Measurements from ENCODE around the gene MUC16. TPM values are rescaled to one million over a fixed set of nuclear protein-coding genes. Genes with fewer than 3 reads are reported as not detected.

MUC16 gene
- total and polyA plus RNA-seq, 4 experiments from 2014 or later: not detected

- Histone ChIP-seq H3K4me3 (ENCODE audit: low read length in 2 of 2) (no peak overlapping the region), H3K36me3 (ENCODE audit: insufficient read depth, low read length) (no peaks in the 10 kb centered on the region), H3K27ac (ENCODE audit: low read depth, low read length) (no peak overlapping the region), H3K27me3 (ENCODE audit: insufficient read depth, low read length) (no peaks in the 10 kb centered on the region), H3K9me3 (ENCODE audit: control insufficient read depth in 1 of 2, low read length in 2 of 2) (no peaks in the 10 kb centered on the region), H3K4me1 (ENCODE audit: insufficient read depth, low read length) (no peaks in the 10 kb centered on the region)
- no peak for DNase-seq
- peaks cover 0 to 3% (median 0%) of the 10 kb centered on the region in 8 donors for H3K9me3 Mint-ChIP-seq
- no peaks in the 10 kb centered on the region for H3K36me3 Mint-ChIP-seq
- ChIA-PET POLR2A (ENCODE audit: partially characterized antibody) (no interaction called here), CTCF (ENCODE audit: partially characterized antibody) (interaction anchor here (1.4 kb wide), 1 partner anchor 9 kb away, joined by 4 read pairs; no protein-coding TSS in a partner anchor)
- H3K27ac Mint-ChIP-seq: no peak overlapping the region
- peaks cover 2 to 6% of the 10 kb centered on the region in 2 donors for H3K27me3 Mint-ChIP-seq
- peaks cover 0 to 3% (median 0%) of the 10 kb centered on the region in 4 donors for H3K4me1 Mint-ChIP-seq
- no peak overlapping the region for H3K4me3 Mint-ChIP-seq
- intact Hi-C loops (cut with micrococcal nuclease): no loop called here
Observed at GRCh38 chr19:9052894-9053293, 42.7 kb upstream of the MUC16 start.

DNA sequence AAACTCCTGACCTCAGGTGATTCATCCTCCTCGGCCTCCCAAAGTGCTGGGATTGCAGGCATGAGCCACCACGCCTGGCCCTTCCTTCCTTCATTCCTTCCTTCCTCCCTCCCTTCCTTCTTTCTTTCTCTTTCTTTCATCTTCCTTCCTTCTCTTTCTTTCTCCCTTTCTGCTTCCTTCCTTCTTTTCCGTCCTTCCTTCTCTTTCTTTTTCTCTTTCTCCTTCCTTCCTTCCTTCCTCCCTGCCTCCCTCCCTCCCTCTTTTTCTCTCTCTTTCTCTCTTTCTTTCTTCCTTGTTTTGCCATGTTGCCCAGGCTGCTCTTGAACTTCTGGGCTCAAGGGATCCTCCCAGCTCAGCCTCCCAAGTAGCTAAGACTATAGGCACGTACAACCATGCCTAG is 36.5 kb upstream of the MUC16 start:
- Histone ChIP-seq H3K4me3 (ENCODE audit: low read length in 2 of 2) (no peak overlapping the region), H3K27ac (ENCODE audit: low read depth, low read length) (no peak overlapping the region), H3K4me1 (ENCODE audit: insufficient read depth, low read length) (no peaks in the 10 kb centered on the region), H3K27me3 (ENCODE audit: insufficient read depth, low read length) (no peaks in the 10 kb centered on the region), H3K36me3 (ENCODE audit: insufficient read depth, low read length) (no peaks in the 10 kb centered on the region), H3K9me3 (ENCODE audit: control insufficient read depth in 1 of 2, low read length in 2 of 2) (no peaks in the 10 kb centered on the region)
- no peaks in the 10 kb centered on the region for H3K4me1 Mint-ChIP-seq
- no peak for DNase-seq
- intact Hi-C loops (cut with micrococcal nuclease): no loop called here
- no peak overlapping the region for H3K4me3 Mint-ChIP-seq
- H3K27me3 Mint-ChIP-seq: peaks cover 13 to 17% of the 10 kb centered on the region in 2 donors
- ChIA-PET CTCF (ENCODE audit: partially characterized antibody) (no interaction called here), POLR2A (ENCODE audit: partially characterized antibody) (no interaction called here)
- no peaks in the 10 kb centered on the region for H3K36me3 Mint-ChIP-seq
- H3K9me3 Mint-ChIP-seq: no peaks in the 10 kb centered on the region
- H3K27ac Mint-ChIP-seq: no peak overlapping the region

- H3K9me3 ChIP-seq (ENCODE audit: control insufficient read depth in 1 of 2, low read length in 2 of 2): no peaks in the 10 kb centered on the region
- H3K27ac ChIP-seq (ENCODE audit: low read depth, low read length): no peak overlapping the region
- Mint-ChIP-seq H3K27me3 (peaks cover 17 to 18% of the 10 kb centered on the region in 2 donors), H3K27ac (no peak overlapping the region), H3K36me3 (no peaks in the 10 kb centered on the region), H3K9me3 (no peaks in the 10 kb centered on the region), H3K4me3 (no peak overlapping the region), H3K4me1 (no peaks in the 10 kb centered on the region)
- H3K36me3 ChIP-seq (ENCODE audit: insufficient read depth, low read length): no peaks in the 10 kb centered on the region
- no peak for DNase-seq
- intact Hi-C loops (cut with micrococcal nuclease): no loop called here
- H3K4me3 ChIP-seq (ENCODE audit: low read length in 2 of 2): no peak overlapping the region
- H3K27me3 ChIP-seq (ENCODE audit: insufficient read depth, low read length): no peaks in the 10 kb centered on the region
- POLR2A ChIA-PET (ENCODE audit: partially characterized antibody): no interaction called here
- no peaks in the 10 kb centered on the region for H3K4me1 ChIP-seq (ENCODE audit: insufficient read depth, low read length)
- CTCF ChIA-PET (ENCODE audit: partially characterized antibody): interaction anchor here (1.3 kb wide), 1 partner anchor 9 kb away, joined by 4 read pairs; no protein-coding TSS in a partner anchor
Observed at GRCh38 chr19:9044449-9044848, 34.2 kb upstream of the MUC16 start.

- H3K36me3 Mint-ChIP-seq: no peaks in the 10 kb centered on the region
- H3K4me1 Mint-ChIP-seq: no peaks in the 10 kb centered on the region
- no peaks in the 10 kb centered on the region for H3K9me3 Mint-ChIP-seq
- Histone ChIP-seq H3K27ac (ENCODE audit: low read depth, low read length) (no peak overlapping the region), H3K4me3 (ENCODE audit: low read length in 2 of 2) (no peak overlapping the region), H3K27me3 (ENCODE audit: insufficient read depth, low read length) (no peaks in the 10 kb centered on the region), H3K9me3 (ENCODE audit: control insufficient read depth in 1 of 2, low read length in 2 of 2) (no peaks in the 10 kb centered on the region), H3K4me1 (ENCODE audit: insufficient read depth, low read length) (no peaks in the 10 kb centered on the region), H3K36me3 (ENCODE audit: insufficient read depth, low read length) (no peaks in the 10 kb centered on the region)
- ChIA-PET CTCF (ENCODE audit: partially characterized antibody) (interaction anchor here (1.3 kb wide), 1 partner anchor 10 kb away, joined by 4 read pairs; no protein-coding TSS in a partner anchor), POLR2A (ENCODE audit: partially characterized antibody) (no interaction called here)
- H3K27me3 Mint-ChIP-seq: peaks cover 17 to 18% of the 10 kb centered on the region in 2 donors
- no peak overlapping the region for H3K27ac Mint-ChIP-seq
- intact Hi-C loops (cut with micrococcal nuclease): no loop called here
- DNase-seq: no peak
- H3K4me3 Mint-ChIP-seq: no peak overlapping the region
Observed at GRCh38 chr19:9043524-9043923, 33.3 kb upstream of the MUC16 start.

- no peaks in the 10 kb centered on the region for H3K9me3 ChIP-seq (ENCODE audit: control insufficient read depth in 1 of 2, low read length in 2 of 2)
- no peak overlapping the region for H3K4me3 Mint-ChIP-seq
- H3K27me3 Mint-ChIP-seq: peaks cover 16 to 23% of the 10 kb centered on the region in 2 donors
- H3K4me3 ChIP-seq (ENCODE audit: low read length in 2 of 2): no peak overlapping the region
- no peaks in the 10 kb centered on the region for H3K4me1 ChIP-seq (ENCODE audit: insufficient read depth, low read length)
- intact Hi-C loops (cut with micrococcal nuclease): no loop called here
- no peaks in the 10 kb centered on the region for H3K36me3 Mint-ChIP-seq
- no peaks in the 10 kb centered on the region for H3K27me3 ChIP-seq (ENCODE audit: insufficient read depth, low read length)
- H3K27ac ChIP-seq (ENCODE audit: low read depth, low read length): no peak overlapping the region
- H3K4me1 Mint-ChIP-seq: no peaks in the 10 kb centered on the region
- ChIA-PET POLR2A (ENCODE audit: partially characterized antibody) (no interaction called here), CTCF (ENCODE audit: partially characterized antibody) (no interaction called here)
- H3K27ac Mint-ChIP-seq: no peak overlapping the region
- no peaks in the 10 kb centered on the region for H3K36me3 ChIP-seq (ENCODE audit: insufficient read depth, low read length)
- H3K9me3 Mint-ChIP-seq: no peaks in the 10 kb centered on the region
- no peak for DNase-seq
Observed at GRCh38 chr19:9041023-9041422, 30.8 kb upstream of the MUC16 start.

DNA sequence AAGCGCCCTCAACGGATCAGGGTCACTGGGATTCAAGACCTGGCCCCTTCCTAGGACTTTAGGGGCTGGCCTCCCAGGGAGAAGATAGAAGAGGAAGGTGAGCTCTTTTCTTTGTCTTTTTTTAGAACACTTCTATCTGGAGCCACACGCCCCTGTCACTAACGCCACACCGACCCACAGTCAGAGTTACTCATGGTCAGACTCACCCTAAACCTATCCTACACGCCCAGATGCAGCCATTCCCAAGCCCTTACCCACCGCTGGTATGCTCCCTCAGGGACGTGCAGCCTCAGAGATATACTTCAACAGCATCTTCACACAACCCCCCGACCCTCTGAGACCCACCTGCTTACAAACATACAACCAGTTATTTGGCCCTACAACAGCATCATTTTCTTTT is 29.9 kb upstream of the MUC16 start:
- Histone ChIP-seq H3K4me3 (ENCODE audit: low read length in 2 of 2) (no peak overlapping the region), H3K4me1 (ENCODE audit: insufficient read depth, low read length) (no peaks in the 10 kb centered on the region), H3K36me3 (ENCODE audit: insufficient read depth, low read length) (no peaks in the 10 kb centered on the region), H3K27ac (ENCODE audit: low read depth, low read length) (no peak overlapping the region), H3K27me3 (ENCODE audit: insufficient read depth, low read length) (no peaks in the 10 kb centered on the region), H3K9me3 (ENCODE audit: control insufficient read depth in 1 of 2, low read length in 2 of 2) (no peaks in the 10 kb centered on the region)
- Mint-ChIP-seq H3K9me3 (no peaks in the 10 kb centered on the region), H3K36me3 (no peaks in the 10 kb centered on the region), H3K4me3 (no peak overlapping the region), H3K4me1 (no peaks in the 10 kb centered on the region), H3K27me3 (peaks cover 12 to 27% of the 10 kb centered on the region in 2 donors), H3K27ac (no peak overlapping the region)
- intact Hi-C loops (cut with micrococcal nuclease): no loop called here
- POLR2A ChIA-PET (ENCODE audit: partially characterized antibody): no interaction called here
- CTCF ChIA-PET (ENCODE audit: partially characterized antibody): no interaction called here
- DNase-seq: no peak

DNA sequence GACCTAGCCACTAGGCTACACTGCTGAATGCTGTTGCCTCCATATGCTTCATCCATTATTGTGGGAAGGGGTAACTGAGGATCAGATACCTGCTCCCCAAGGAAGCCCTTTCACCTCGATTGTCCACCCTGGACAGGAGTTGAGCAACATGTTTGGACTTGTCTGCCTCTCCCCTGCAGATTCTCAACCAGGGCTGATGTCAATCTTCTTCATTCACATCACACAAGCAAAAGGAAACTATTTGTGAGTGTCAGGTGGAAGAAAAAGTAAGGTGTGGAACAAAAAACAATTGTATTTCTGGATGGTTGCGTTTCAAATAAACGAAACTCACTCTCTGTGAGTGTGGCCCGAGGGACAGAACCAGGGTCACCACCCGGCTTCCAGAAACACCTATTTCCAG is 29.5 kb upstream of the MUC16 start:
- DNase-seq: no peak

More for the DNA sequence above, 29.5 kb upstream of the MUC16 start:
- Histone ChIP-seq H3K4me1 (ENCODE audit: insufficient read depth, low read length) (no peaks in the 10 kb centered on the region), H3K27ac (ENCODE audit: low read depth, low read length) (no peak overlapping the region), H3K27me3 (ENCODE audit: insufficient read depth, low read length) (no peaks in the 10 kb centered on the region), H3K9me3 (ENCODE audit: control insufficient read depth in 1 of 2, low read length in 2 of 2) (no peaks in the 10 kb centered on the region), H3K4me3 (ENCODE audit: low read length in 2 of 2) (no peak overlapping the region), H3K36me3 (ENCODE audit: insufficient read depth, low read length) (no peaks in the 10 kb centered on the region)
- Mint-ChIP-seq H3K9me3 (no peaks in the 10 kb centered on the region), H3K4me1 (no peaks in the 10 kb centered on the region), H3K27ac (no peak overlapping the region), H3K4me3 (no peak overlapping the region), H3K27me3 (peaks cover 11 to 27% of the 10 kb centered on the region in 2 donors), H3K36me3 (no peaks in the 10 kb centered on the region)
- CTCF ChIA-PET (ENCODE audit: partially characterized antibody): no interaction called here
- intact Hi-C loops (cut with micrococcal nuclease): no loop called here
- POLR2A ChIA-PET (ENCODE audit: partially characterized antibody): no interaction called here

Measured in CD4-positive, alpha-beta memory T cell (primary cell).